Tibial nerve (tissue), 4 donors: ENCODE measurements around the gene CERS1. TPM values are rescaled to one million over a fixed set of nuclear protein-coding genes. Genes with fewer than 3 reads are reported as not detected.
"Not testable (repeated sequence)": the region's sequence is repeated elsewhere in the genome, so short reads cannot be mapped to it uniquely, and the experiment has no call there.

Experiments used
- DNase-seq, 2 donors: peaks; one replicate each; pipeline ENCODE4 v3.0.0-alpha.2; 2019; ENCODE audit warnings: low spot score in 2 of 2
- H3K27ac ChIP-seq, 4 donors: fragments of 200-600 bp; sonication (generic) in 3 of 4; one replicate each; pipeline ENCODE4 v1.5.1; 2017 to 2019; ENCODE audit warnings: mild to moderate bottlenecking in 1 of 4
- H3K27me3 ChIP-seq, 2 donors: fragments of 200-600 bp; sonication (generic) in 1 of 2; one replicate each; pipeline versions ENCODE4 v1.5.1 to v1.6.0; 2017 to 2019
- H3K36me3 ChIP-seq, 3 donors: fragments of 200-600 bp; sonication (generic); one replicate each; pipeline ENCODE4 v1.5.1; 2018 to 2019
- H3K4me1 ChIP-seq, 4 donors: fragments of 200-600 bp; sonication (generic) in 3 of 4; one replicate each; pipeline ENCODE4 v1.5.1; 2017 to 2019
- H3K4me3 ChIP-seq, 4 donors: fragments of 200-600 bp; sonication (generic) in 3 of 4; one replicate each; pipeline ENCODE4 v1.5.1; 2017 to 2019; ENCODE audit warnings: mild to moderate bottlenecking in 1 of 4, moderate library complexity in 1 of 4
- H3K9me3 ChIP-seq, 4 donors: fragments of 200-600 bp; sonication (generic) in 3 of 4; one replicate each; pipeline ENCODE4 v1.5.1; 2017 to 2019
- CTCF ChIP-seq, 5 experiments: fragments of 200-600 bp in 3 of 5; fragments of 450-650 bp in 2 of 5; sonication (generic) in 3 of 5; IDR thresholded peaks; one replicate each; pipeline ENCODE4 v1.5.1; 2016 to 2019; ENCODE audit warnings: antibody characterized with exemption in 5 of 5, mild to moderate bottlenecking in 3 of 5, moderate library complexity in 2 of 5
- EP300 ChIP-seq, 2 donors: sonication (generic); formaldehyde crosslinking; IDR thresholded peaks; one replicate each; pipeline ENCODE4 v1.6.1; 2017; ENCODE audit warnings: antibody characterized with exemption in 2 of 2, mild to moderate bottlenecking in 1 of 2
- POLR2A ChIP-seq, 2 donors: fragments of 450-650 bp; IDR thresholded peaks; one replicate each; pipeline ENCODE4 v1.6.1; 2017; ENCODE audit warnings: antibody characterized with exemption in 2 of 2, mild to moderate bottlenecking in 2 of 2, moderate library complexity in 2 of 2
- WGBS, 2 donors: methylation state at CpG; one replicate each; pipeline ENCODE4 v1.1.5; 2018; 5-methylcytosine and 5-hydroxymethylcytosine counted together
- total RNA-seq, 4 donors: library from RNA; depleted of rRNA; stranded (reverse); fragments of >200 nt; gene quantifications; one replicate each; pipeline ENCODE4 v1.1.0, GENCODE V29; 2016

CERS1 gene
- total RNA-seq, 4 donors from 2014 or later, result 7.0 to 14.9 (median 13.4) TPM

GRCh38 chr19:18905513-18906236, 9.7 kb upstream of the CERS1 start:
- Histone ChIP-seq H3K27me3 (no peaks in the 10 kb centered on the region), H3K9me3 (no peaks in the 10 kb centered on the region), H3K36me3 (peaks cover 0 to 96% (median 9%) of the 10 kb centered on the region in 3 donors), H3K4me1 (no peaks in the 10 kb centered on the region), H3K27ac (no peak overlapping the region), H3K4me3 (no peak overlapping the region)
- DNase-seq, result no peak
- 81 to 86% methylated on average over 26 of the region's 26 CpGs for WGBS, 2 donors
- no peak for TF ChIP-seq CTCF (IDR thresholded peaks at IDR 0.05)
- no peak for TF ChIP-seq POLR2A (IDR thresholded peaks at IDR 0.05)
- TF ChIP-seq EP300 (IDR thresholded peaks at IDR 0.05), result no peak

DNA sequence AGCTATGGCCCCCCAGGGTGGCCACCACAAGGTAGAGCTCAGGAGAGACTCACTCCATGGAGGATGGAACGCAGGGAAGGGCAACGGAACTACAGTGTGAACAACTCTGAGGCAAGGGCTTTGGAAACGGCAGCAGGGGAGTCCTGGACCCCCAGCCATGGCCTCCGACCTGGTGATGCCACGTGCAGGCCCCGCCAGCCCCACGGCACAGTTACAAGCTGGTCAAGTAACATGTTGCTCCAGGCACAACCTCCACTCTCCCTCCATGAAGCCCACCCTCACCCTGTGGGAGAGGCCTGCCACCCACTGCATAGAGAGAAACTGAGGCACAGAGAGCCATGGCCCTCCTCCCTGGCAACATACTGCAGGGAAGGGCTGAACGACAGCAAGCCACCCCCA, 9.1 kb upstream of the CERS1 start:
- no peak overlapping the region for H3K4me3 ChIP-seq
- no peaks in the 10 kb centered on the region for H3K9me3 ChIP-seq
- no peaks in the 10 kb centered on the region for H3K4me1 ChIP-seq
- peaks cover 0 to 96% (median 9%) of the 10 kb centered on the region in 3 donors for H3K36me3 ChIP-seq
- no peak for TF ChIP-seq POLR2A (IDR thresholded peaks at IDR 0.05)
- TF ChIP-seq EP300 (IDR thresholded peaks at IDR 0.05), result no peak
- TF ChIP-seq CTCF (IDR thresholded peaks at IDR 0.05), result no peak
- 89% methylated on average over 1 to 8 of the region's 8 CpGs for WGBS, 2 donors
- no peak overlapping the region for H3K27ac ChIP-seq
- no peak for DNase-seq
- H3K27me3 ChIP-seq, result no peaks in the 10 kb centered on the region

GRCh38 chr19:18904334-18905057, 8.5 kb upstream of the CERS1 start:
- Histone ChIP-seq H3K36me3 (peaks cover 0 to 96% (median 14%) of the 10 kb centered on the region in 3 donors), H3K27ac (no peak overlapping the region), H3K4me1 (no peaks in the 10 kb centered on the region), H3K9me3 (no peaks in the 10 kb centered on the region), H3K4me3 (no peak overlapping the region), H3K27me3 (no peaks in the 10 kb centered on the region)
- 82 to 89% methylated on average over 15 to 22 of the region's 25 CpGs for WGBS, 2 donors
- TF ChIP-seq EP300 (IDR thresholded peaks at IDR 0.05) (no peak), POLR2A (IDR thresholded peaks at IDR 0.05) (no peak), CTCF (IDR thresholded peaks at IDR 0.05) (no peak)
- no peak for DNase-seq

- DNase-seq, result no peak
- Histone ChIP-seq H3K4me3 (no peak overlapping the region), H3K4me1 (peaks cover 0 to 4% (median 0%) of the 10 kb centered on the region in 4 donors), H3K27ac (no peak overlapping the region), H3K9me3 (no peaks in the 10 kb centered on the region), H3K36me3 (peaks cover 0 to 98% (median 15%) of the 10 kb centered on the region in 3 donors), H3K27me3 (no peaks in the 10 kb centered on the region)
- WGBS, 2 donors, result 84 to 86% methylated on average over 23 to 27 of the region's 29 CpGs
- TF ChIP-seq CTCF (IDR thresholded peaks at IDR 0.05) (no peak), POLR2A (IDR thresholded peaks at IDR 0.05) (no peak), EP300 (IDR thresholded peaks at IDR 0.05) (no peak)
Measured at GRCh38 chr19:18903156-18904037, 7.4 kb upstream of the CERS1 start.

DNA sequence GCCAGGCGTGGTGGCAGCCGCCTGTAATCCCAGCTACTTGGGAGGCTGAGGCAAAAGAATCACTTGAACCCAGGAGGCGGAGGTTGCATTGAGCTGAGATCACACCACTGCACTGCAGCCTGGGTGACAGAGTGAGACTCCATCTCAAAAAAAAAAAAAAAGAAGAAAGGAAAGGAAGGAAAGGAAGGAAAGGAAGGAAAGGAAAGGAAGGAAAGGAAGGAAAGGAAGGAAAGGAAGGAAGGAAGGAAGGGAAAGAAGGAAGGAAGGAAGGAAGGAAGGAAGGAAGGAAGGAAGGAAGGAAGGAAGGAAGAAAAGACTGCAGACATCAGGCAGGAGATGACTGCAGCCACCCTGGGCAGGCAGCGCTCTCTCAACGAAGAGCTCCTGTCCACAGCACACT, 6.6 kb upstream of the CERS1 start:
- H3K27ac ChIP-seq, H3K4me1 ChIP-seq, H3K27me3 ChIP-seq, H3K4me3 ChIP-seq, DNase-seq, H3K9me3 ChIP-seq: not testable (repeated sequence)
- H3K36me3 ChIP-seq, result peaks cover 0 to 92% (median 15%) of the 10 kb centered on the region in 3 donors
- WGBS, 2 donors, result 96 to 98% methylated on average over 5 of the region's 5 CpGs
